ENCODE measurements around the gene ALG12. TPM values are rescaled to one million over a fixed set of nuclear protein-coding genes. Genes with fewer than 3 reads are reported as not detected.

Gene ALG12
- total RNA-seq, 1 experiment from 2014 or later = 29.2 TPM

DNA sequence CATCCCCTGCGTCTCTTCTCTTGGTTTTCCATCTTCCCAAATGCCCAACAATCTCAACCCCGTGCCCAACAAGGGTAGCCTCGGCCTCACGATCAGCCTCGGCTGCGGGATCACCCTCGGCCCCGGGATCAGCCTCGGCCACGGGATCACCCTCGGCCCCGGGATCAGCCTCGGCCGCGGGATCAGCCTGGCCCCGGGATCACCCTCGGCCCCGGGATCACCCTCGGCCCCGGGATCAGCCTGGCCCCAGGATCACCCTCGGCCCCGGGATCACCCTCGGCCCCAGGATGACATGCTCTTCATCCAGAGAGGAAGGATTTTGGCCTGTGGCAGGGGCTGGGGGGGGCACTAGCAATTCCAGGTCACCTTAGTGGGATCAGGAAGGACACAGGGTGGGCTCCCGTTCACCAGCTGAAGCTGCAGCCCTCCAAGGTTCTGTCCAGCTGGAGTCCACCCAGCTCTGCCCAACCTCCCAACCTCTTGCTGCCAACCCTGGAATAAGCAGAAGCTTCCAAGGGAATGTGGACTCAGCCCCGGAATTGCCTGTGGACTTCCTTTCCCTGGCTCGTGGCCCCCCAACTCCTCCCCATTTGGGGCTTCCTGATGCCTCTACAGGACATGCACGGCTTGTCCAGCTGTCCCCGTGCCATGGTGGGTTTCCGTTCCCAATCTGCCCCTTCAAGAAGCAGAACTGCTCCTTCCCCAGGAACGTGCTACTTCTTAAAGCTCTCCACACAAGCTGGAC is 6.2 kb downstream of the ALG12 start (continued):
- TF ChIP-seq, protein P1, sequence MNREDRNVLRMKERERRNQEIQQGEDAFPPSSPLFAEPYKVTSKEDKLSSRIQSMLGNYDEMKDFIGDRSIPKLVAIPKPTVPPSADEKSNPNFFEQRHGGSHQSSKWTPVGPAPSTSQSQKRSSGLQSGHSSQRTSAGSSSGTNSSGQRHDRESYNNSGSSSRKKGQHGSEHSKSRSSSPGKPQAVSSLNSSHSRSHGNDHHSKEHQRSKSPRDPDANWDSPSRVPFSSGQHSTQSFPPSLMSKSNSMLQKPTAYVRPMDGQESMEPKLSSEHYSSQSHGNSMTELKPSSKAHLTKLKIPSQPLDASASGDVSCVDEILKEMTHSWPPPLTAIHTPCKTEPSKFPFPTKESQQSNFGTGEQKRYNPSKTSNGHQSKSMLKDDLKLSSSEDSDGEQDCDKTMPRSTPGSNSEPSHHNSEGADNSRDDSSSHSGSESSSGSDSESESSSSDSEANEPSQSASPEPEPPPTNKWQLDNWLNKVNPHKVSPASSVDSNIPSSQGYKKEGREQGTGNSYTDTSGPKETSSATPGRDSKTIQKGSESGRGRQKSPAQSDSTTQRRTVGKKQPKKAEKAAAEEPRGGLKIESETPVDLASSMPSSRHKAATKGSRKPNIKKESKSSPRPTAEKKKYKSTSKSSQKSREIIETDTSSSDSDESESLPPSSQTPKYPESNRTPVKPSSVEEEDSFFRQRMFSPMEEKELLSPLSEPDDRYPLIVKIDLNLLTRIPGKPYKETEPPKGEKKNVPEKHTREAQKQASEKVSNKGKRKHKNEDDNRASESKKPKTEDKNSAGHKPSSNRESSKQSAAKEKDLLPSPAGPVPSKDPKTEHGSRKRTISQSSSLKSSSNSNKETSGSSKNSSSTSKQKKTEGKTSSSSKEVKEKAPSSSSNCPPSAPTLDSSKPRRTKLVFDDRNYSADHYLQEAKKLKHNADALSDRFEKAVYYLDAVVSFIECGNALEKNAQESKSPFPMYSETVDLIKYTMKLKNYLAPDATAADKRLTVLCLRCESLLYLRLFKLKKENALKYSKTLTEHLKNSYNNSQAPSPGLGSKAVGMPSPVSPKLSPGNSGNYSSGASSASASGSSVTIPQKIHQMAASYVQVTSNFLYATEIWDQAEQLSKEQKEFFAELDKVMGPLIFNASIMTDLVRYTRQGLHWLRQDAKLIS (CRISPR knock-in tag; IDR thresholded peaks at IDR 0.05; ENCODE audit: borderline replicate concordance) = no peak

DNA sequence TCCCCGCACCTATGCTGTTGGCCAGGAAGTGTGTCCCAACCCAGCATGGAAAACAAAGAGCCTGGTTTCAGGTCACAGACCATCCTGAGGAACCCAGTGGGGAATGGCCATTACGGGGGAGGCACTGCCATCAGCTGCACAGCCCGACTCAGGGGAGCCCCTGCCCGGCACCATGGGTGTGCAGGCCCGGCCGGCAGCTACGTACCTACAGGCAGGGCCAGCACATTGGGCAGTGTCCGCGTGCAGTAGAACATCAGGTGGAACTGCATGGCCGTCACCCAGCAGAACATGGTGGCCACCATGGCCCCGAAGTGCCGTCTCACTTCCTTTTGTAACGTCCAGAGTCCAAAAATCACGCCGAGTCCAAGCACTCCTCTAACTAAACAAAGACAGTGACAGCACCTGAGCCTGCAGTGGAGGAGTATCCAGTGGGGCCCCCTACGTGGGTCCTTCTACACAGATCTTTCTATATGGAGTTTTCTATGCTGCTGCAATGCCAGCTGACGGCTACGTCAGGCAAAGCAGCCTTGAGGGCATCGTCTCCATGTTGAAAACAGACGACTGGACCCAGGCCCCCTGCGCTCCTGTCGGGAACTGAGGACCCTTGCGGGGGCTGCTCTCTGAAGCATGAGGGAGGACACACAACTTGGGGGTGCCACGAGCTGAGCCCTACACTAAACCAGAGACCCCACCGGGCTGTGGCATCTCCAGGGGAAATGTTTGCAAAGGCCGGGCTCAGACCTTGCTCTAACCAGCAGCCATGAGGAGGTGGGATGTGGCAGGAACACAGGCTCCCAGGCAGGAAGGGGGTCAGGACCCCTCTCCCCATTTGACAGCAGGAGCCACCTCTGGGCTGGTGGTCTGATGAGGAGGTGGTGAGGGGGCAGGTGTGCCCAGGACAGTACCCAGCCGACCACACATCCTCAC is 7.7 kb downstream of the ALG12 start:
- DNase-seq (ENCODE audit: low spot score) (no peak), ATAC-seq (no peak)
- no peaks in the 10 kb centered on the region for H3K27me3 Mint-ChIP-seq (ENCODE audit: low read depth)
- H3K36me3 Mint-ChIP-seq = peaks cover 19% of the 10 kb centered on the region
- CTCF ChIA-PET = no interaction called here
- no peaks in the 10 kb centered on the region for H3K4me1 Mint-ChIP-seq
- TF ChIP-seq, protein P2, sequence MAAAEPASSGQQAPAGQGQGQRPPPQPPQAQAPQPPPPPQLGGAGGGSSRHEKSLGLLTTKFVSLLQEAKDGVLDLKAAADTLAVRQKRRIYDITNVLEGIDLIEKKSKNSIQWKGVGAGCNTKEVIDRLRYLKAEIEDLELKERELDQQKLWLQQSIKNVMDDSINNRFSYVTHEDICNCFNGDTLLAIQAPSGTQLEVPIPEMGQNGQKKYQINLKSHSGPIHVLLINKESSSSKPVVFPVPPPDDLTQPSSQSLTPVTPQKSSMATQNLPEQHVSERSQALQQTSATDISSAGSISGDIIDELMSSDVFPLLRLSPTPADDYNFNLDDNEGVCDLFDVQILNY (CRISPR knock-in tag; IDR thresholded peaks at IDR 0.05) = no peak
- TF ChIP-seq, protein P3, sequence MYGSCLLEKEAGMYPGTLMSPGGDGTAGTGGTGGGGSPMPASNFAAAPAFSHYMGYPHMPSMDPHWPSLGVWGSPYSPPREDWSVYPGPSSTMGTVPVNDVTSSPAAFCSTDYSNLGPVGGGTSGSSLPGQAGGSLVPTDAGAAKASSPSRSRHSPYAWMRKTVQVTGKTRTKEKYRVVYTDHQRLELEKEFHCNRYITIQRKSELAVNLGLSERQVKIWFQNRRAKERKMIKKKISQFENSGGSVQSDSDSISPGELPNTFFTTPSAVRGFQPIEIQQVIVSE (CRISPR knock-in tag; IDR thresholded peaks at IDR 0.05; ENCODE audit: borderline replicate concordance) = no peak
- TF ChIP-seq ZNF121 (CRISPR knock-in tag; IDR thresholded peaks at IDR 0.05) (no peak), ZNF138 (CRISPR knock-in tag; conservative IDR thresholded peaks at IDR 0.05) (no peak), SMAD3 (CRISPR knock-in tag; IDR thresholded peaks at IDR 0.05; ENCODE audit: borderline replicate concordance) (no peak), JAZF1 (CRISPR knock-in tag; IDR thresholded peaks at IDR 0.05) (no peak), NR3C1 (CRISPR knock-in tag; conservative IDR thresholded peaks at IDR 0.05; ENCODE audit: low read depth) (no peak), SMAD4 (CRISPR knock-in tag; IDR thresholded peaks at IDR 0.05) (no peak), PRRX2 (CRISPR knock-in tag; IDR thresholded peaks at IDR 0.05) (no peak), NR2C2 (CRISPR knock-in tag; IDR thresholded peaks at IDR 0.05) (no peak), TEAD4 (CRISPR knock-in tag; IDR thresholded peaks at IDR 0.05) (no peak)
- TF ChIP-seq, protein P1 (CRISPR knock-in tag; IDR thresholded peaks at IDR 0.05; ENCODE audit: borderline replicate concordance) = no peak
- TF ChIP-seq, protein P4, sequence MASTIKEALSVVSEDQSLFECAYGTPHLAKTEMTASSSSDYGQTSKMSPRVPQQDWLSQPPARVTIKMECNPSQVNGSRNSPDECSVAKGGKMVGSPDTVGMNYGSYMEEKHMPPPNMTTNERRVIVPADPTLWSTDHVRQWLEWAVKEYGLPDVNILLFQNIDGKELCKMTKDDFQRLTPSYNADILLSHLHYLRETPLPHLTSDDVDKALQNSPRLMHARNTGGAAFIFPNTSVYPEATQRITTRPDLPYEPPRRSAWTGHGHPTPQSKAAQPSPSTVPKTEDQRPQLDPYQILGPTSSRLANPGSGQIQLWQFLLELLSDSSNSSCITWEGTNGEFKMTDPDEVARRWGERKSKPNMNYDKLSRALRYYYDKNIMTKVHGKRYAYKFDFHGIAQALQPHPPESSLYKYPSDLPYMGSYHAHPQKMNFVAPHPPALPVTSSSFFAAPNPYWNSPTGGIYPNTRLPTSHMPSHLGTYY (CRISPR knock-in tag; IDR thresholded peaks at IDR 0.05) = no peak
- H3K9me3 Mint-ChIP-seq = no peaks in the 10 kb centered on the region
- H3K27ac Mint-ChIP-seq = no peak overlapping the region
- POLR2A ChIA-PET = no interaction called here
- H3K4me3 Mint-ChIP-seq = no peak overlapping the region

All from WTC11 (cell line).